ENCODE data around the gene LRRC1. TPM values are rescaled to one million over a fixed set of nuclear protein-coding genes. Genes with fewer than 3 reads are reported as not detected.

Gene LRRC1
- total and polyA plus RNA-seq, 2 donors (not counting 3 experiments of a cell fraction or from before 2014, with no cell fraction given): 5.6 to 11.7 TPM

- Histone ChIP-seq H3K27ac (ENCODE audit: insufficient read depth, low read depth, low read length) (no peak overlapping the region), H3K4me3 (replicated peaks in 1 of 3; ENCODE audit: insufficient read depth in 1 of 3, low read depth in 1 of 3, low read length in 3 of 3) (no peak overlapping the region), H3K9me1 (replicated peaks; ENCODE audit: control insufficient read depth, extremely low read depth, insufficient read depth, low read length) (no peaks in the 10 kb centered on the region), H3K9me3 (replicated peaks; ENCODE audit: control insufficient read depth, insufficient read depth, low read length) (no peaks in the 10 kb centered on the region), H2AFZ (ENCODE audit: low read depth, low read length) (no peak overlapping the region), H3K4me1 (ENCODE audit: control insufficient read depth, extremely low read depth, insufficient read depth, low read length) (peaks cover 5% of the 10 kb centered on the region), H3K4me2 (ENCODE audit: insufficient read depth, low read length) (no peak overlapping the region), H3K9ac (replicated peaks; ENCODE audit: extremely low read depth, insufficient read depth, low read length) (no peak overlapping the region), H4K20me1 (replicated peaks; ENCODE audit: control insufficient read depth, extremely low read depth, insufficient read depth, low read length) (no peaks in the 10 kb centered on the region), H3K36me3 (ENCODE audit: control insufficient read depth in 2 of 2, extremely low read depth in 1 of 2, insufficient read depth in 2 of 2, low read length in 2 of 2) (no peaks in the 10 kb centered on the region), H3K27me3 (ENCODE audit: control insufficient read depth in 2 of 2, insufficient read depth in 2 of 2, low read length in 2 of 2) (no peaks in the 10 kb centered on the region), H3K79me2 (ENCODE audit: control insufficient read depth, insufficient read depth, low read length) (no peaks in the 10 kb centered on the region)
- DNase-seq (ENCODE audit: low read depth, low spot score) (no peak), FAIRE-seq (no peak)
- intact Hi-C loops (cut with micrococcal nuclease): loop anchor here (5.0 kb wide), 1 partner anchor 82 kb away; no protein-coding TSS in a partner anchor
- ChIA-PET POLR2A (no interaction called here), CTCF (interaction anchor here (1.2 kb wide), 1 partner anchor 12 kb away, joined by 4 read pairs; no protein-coding TSS in a partner anchor)
- dilution Hi-C loops (cut with MboI; ENCODE audit: extremely low pct_ligation_motif_present, low sequenced_read_pairs): no loop called here
- no TSS peak for BruUV-seq (replicated peaks)
- no peak for TF ChIP-seq FOS (IDR thresholded peaks at IDR 0.05; ENCODE audit: borderline replicate concordance, insufficient read depth, low read length)
- TF ChIP-seq MYC (IDR thresholded peaks at IDR 0.05; ENCODE audit: low read depth, low read length): no peak
- TF ChIP-seq POLR2A (IDR thresholded peaks at IDR 0.05; ENCODE audit: low read depth, low read length): no peak
- no peak for TF ChIP-seq EZH2 (IDR thresholded peaks at IDR 0.05; ENCODE audit: borderline replicate concordance, low read depth, low read length, severe bottlenecking)
- TF ChIP-seq CTCF (IDR thresholded peaks at IDR 0.05; ENCODE audit: extremely low read depth in 1 of 2, insufficient read depth in 1 of 2, low read depth in 1 of 2, low read length in 2 of 2): no peak
- TF ChIP-seq JUN (IDR thresholded peaks at IDR 0.05; ENCODE audit: borderline replicate concordance, insufficient read depth, insufficient read length, low read depth): no peak
- TF ChIP-seq MAX (IDR thresholded peaks at IDR 0.05; ENCODE audit: insufficient read depth, insufficient read length): no peak
- TF ChIP-seq POLR2AphosphoS5 (IDR thresholded peaks at IDR 0.05; ENCODE audit: insufficient read depth, low read depth, low read length): no peak
- no peak for TF ChIP-seq GATA2 (IDR thresholded peaks at IDR 0.05; ENCODE audit: insufficient read depth, insufficient read length, low read depth, low read length)
Observed at GRCh38 chr6:53874964-53875363, 80.2 kb downstream of the LRRC1 start.
